Kidney (tissue), 14 donors: ENCODE measurements around the gene CTAGE9. TPM values are rescaled to one million over a fixed set of nuclear protein-coding genes. Genes with fewer than 3 reads are reported as not detected.

Experiments
- DNase-seq, 5 donors: peaks; one replicate each; pipeline ENCODE4 v3.0.0-alpha.2; 2013 to 2020
- FAIRE-seq: peaks from 2 replicates; lab custom pipeline; 2012; peaks lifted over from hg19 to GRCh38; lab: Jason Lieb, UNC
- H3K27ac ChIP-seq, 2 donors: one replicate each; pipeline ENCODE4 v1.7.0; 2013; ENCODE audit warnings: low read depth in 2 of 2, low read length in 2 of 2, inconsistent platforms in 1 of 2
- H3K27me3 ChIP-seq: one replicate; pipeline ENCODE4 v1.7.1; 2013; ENCODE audit warnings: low read length, inconsistent platforms; ENCODE audit not compliant: control insufficient read depth, insufficient read depth
- H3K36me3 ChIP-seq, 3 donors: one replicate each; pipeline versions ENCODE4 v1.7.0 to v1.7.1; 2013; ENCODE audit warnings: low read length in 3 of 3, control low read depth in 1 of 3, inconsistent platforms in 1 of 3; ENCODE audit not compliant: insufficient read depth in 3 of 3, control insufficient read depth in 2 of 3
- H3K4me1 ChIP-seq, 3 donors: one replicate each; pipeline versions ENCODE4 v1.7.0 to v1.7.1; 2013; ENCODE audit warnings: low read length in 3 of 3, inconsistent platforms in 1 of 3, low read depth in 1 of 3; ENCODE audit not compliant: control insufficient read depth in 2 of 3, insufficient read depth in 2 of 3
- H3K4me3 ChIP-seq, 3 donors: one replicate each; pipeline versions ENCODE4 v1.7.0 to v1.8.1; 2013; ENCODE audit warnings: low read length in 3 of 3, control low read depth in 1 of 3, inconsistent platforms in 1 of 3
- H3K9ac ChIP-seq, 3 donors: one replicate each; pipeline versions ENCODE4 v1.7.0 to v1.7.1; 2013; ENCODE audit warnings: low read length in 3 of 3, control low read depth in 1 of 3, inconsistent platforms in 1 of 3
- H3K9me3 ChIP-seq, 3 donors: one replicate each; pipeline versions ENCODE4 v1.7.0 to v1.7.1; 2013; ENCODE audit warnings: low read length in 3 of 3, control low read depth in 1 of 3, inconsistent platforms in 1 of 3; ENCODE audit not compliant: control insufficient read depth in 2 of 3, insufficient read depth in 1 of 3
- intact Hi-C: fragments of 100-400 bp; cut with DNase I; formaldehyde crosslinking; loops from one replicate; pipeline ENCODE4 v1.11.1; 2022
- polyA plus RNA-seq: library from polyadenylated mRNA; stranded (reverse); fragments of 350-450 nt; fragmentation: Illumina TruSeq; extraction: RNeasy Lipid Tissue Mini Kit (QIAGEN cat#74804); gene quantifications from one replicate; pipeline ENCODE4 v1.2.3, GENCODE V29; 2014; ENCODE audit warnings: low read depth, low replicate concordance; ENCODE audit not compliant: insufficient read depth
- total RNA-seq: library from RNA; stranded (reverse); fragmentation: NEBNext Ultra II Directional; extraction: Animal tissue kit (Norgen Biotek cat#: 25700); gene quantifications from one replicate; pipeline ENCODE4 v1.2.1, GENCODE V29; 2021
- TF ChIP-seq, protein P1 (sequence below): IDR thresholded peaks from 3 replicates; pipeline ENCODE4 v1.5.1; 2012; ENCODE audit warnings: mild to moderate bottlenecking, moderate library complexity, borderline replicate concordance; ENCODE audit not compliant: insufficient read depth; ENCODE audit errors: extremely low read depth
- donor health status: control.
- donor health status: control.
- donor health status: control.
- donor health status: control.
- donor health status: control.
- donor health status: DM: yes; HTN: yes; CAD: no.
- donor health status: Normal renal cell carcinoma (clear cell type).

CTAGE9 gene
- total and polyA plus RNA-seq, 2 donors from 2014 or later, result not detected

GRCh38 chr6:131736811-131737210, 26.0 kb upstream of the CTAGE9 start:
- DNase-seq (no peak), FAIRE-seq (no peak)
- intact Hi-C loops, result no loop called here
- Histone ChIP-seq H3K27me3 (no peaks in the 10 kb centered on the region), H3K4me3 (no peak overlapping the region), H3K9me3 (no peaks in the 10 kb centered on the region), H3K36me3 (no peaks in the 10 kb centered on the region), H3K27ac (no peak overlapping the region), H3K9ac (no peak overlapping the region), H3K4me1 (no peaks in the 10 kb centered on the region)
- TF ChIP-seq, protein P1, sequence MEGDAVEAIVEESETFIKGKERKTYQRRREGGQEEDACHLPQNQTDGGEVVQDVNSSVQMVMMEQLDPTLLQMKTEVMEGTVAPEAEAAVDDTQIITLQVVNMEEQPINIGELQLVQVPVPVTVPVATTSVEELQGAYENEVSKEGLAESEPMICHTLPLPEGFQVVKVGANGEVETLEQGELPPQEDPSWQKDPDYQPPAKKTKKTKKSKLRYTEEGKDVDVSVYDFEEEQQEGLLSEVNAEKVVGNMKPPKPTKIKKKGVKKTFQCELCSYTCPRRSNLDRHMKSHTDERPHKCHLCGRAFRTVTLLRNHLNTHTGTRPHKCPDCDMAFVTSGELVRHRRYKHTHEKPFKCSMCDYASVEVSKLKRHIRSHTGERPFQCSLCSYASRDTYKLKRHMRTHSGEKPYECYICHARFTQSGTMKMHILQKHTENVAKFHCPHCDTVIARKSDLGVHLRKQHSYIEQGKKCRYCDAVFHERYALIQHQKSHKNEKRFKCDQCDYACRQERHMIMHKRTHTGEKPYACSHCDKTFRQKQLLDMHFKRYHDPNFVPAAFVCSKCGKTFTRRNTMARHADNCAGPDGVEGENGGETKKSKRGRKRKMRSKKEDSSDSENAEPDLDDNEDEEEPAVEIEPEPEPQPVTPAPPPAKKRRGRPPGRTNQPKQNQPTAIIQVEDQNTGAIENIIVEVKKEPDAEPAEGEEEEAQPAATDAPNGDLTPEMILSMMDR, result no peak

DNA sequence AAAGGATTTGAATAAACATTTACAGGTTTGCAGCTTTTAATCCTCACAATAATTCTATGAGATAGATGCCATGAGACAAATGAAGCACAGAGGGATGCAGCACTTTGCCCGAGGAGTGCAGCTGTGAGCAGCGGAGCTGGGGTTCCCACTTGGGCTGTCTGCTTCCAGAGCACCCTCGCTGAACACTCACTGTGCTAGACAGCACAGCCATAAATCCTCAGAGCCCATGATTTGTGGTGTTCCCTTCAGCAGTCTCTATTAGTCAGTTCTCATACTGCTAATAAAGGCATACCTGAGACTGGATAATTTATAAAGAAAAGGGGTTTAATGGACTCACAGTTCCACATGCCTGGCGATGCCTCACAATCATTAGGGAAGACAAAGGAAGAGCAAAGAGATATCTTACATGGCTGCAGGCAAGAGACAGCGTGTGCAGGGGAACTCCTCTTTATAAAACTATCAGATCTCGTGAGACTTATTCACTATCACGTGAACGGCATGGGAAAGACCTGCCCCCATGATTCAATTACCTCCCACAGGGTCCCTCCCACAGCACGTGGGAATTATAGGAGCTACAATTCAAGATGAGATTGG, 25.3 kb upstream of the CTAGE9 start:
- intact Hi-C loops, result no loop called here
- TF ChIP-seq, protein P1, result no peak
- Histone ChIP-seq H3K27ac (no peak overlapping the region), H3K9me3 (no peaks in the 10 kb centered on the region), H3K9ac (no peak overlapping the region), H3K27me3 (no peaks in the 10 kb centered on the region), H3K4me3 (no peak overlapping the region), H3K36me3 (no peaks in the 10 kb centered on the region), H3K4me1 (no peaks in the 10 kb centered on the region)
- FAIRE-seq (no peak), DNase-seq (peak in 1 of 5 donors; percentile 28)

GRCh38 chr6:131733376-131734016, 22.7 kb upstream of the CTAGE9 start:
- no peaks in the 10 kb centered on the region for H3K4me1 ChIP-seq

More at GRCh38 chr6:131733376-131734016, 22.7 kb upstream of the CTAGE9 start:
- Histone ChIP-seq H3K27ac (no peak overlapping the region), H3K27me3 (no peaks in the 10 kb centered on the region), H3K36me3 (no peaks in the 10 kb centered on the region), H3K9ac (no peak overlapping the region), H3K9me3 (no peaks in the 10 kb centered on the region), H3K4me3 (no peak overlapping the region)
- DNase-seq (no peak), FAIRE-seq (no peak)
- TF ChIP-seq, protein P1, result no peak
- intact Hi-C loops, result no loop called here
